HCT116 (cell line): ENCODE data around the gene STK11. TPM values are rescaled to one million over a fixed set of nuclear protein-coding genes. Genes with fewer than 3 reads are reported as not detected.
A peak's percentile ranks its signal among the peaks of the same experiment; 100 is the strongest.
"Not testable (repeated sequence)": the region's sequence is repeated elsewhere in the genome, so short reads cannot be mapped to it uniquely, and the experiment has no call there.

Source experiments
- ATAC-seq: fragments of 200-7000 bp; cut with Tn5 transposase; 2 replicates; pipeline ENCODE4 v1.9.1; 2020; ENCODE audit warnings: mild to moderate bottlenecking, moderate library complexity
- BruUV-seq: library from RNA; stranded (reverse); fragments of 400-500 nt; replicated peaks from 2 replicates; lab custom pipeline; 2021; lab: Mats Ljungman, UMichigan
- CTCF ChIA-PET: fragments of 300-600 bp; sonication (Branson Sonifier 250); formaldehyde crosslinking; loops from one replicate; lab custom pipeline; 2021; ENCODE audit warnings: antibody characterized with exemption; lab: Charles Lee
- POLR2A ChIA-PET: fragments of 300-600, 350-600 bp; sonication (Branson Sonifier 250); formaldehyde crosslinking; loops from one replicate; lab custom pipeline; 2021; ENCODE audit warnings: antibody characterized with exemption; lab: Charles Lee
- RAD21 ChIA-PET, 2 experiments: fragments of 300-600 bp; sonication (Branson Sonifier 250); formaldehyde crosslinking; loops; one replicate each; lab custom pipeline; 2023; ENCODE audit warnings: low total read pairs in 2 of 2; ENCODE audit not compliant: uncharacterized antibody in 2 of 2, unreplicated experiment in 2 of 2, low non-redundant PET in 1 of 2; lab: Charles Lee
- DNase-seq: peaks from one replicate; pipeline ENCODE4 v3.0.0-alpha.2; 2010; ENCODE audit warnings: low read depth, low spot score
- H2AFZ ChIP-seq: fragments of 200-600 bp; shearing (Covaris generic), sonication (generic); 2 replicates; pipeline ENCODE4 v1.6.1; 2017; ENCODE audit warnings: low read depth, mixed run types, mixed read lengths, antibody characterized with exemption, low read length; ENCODE audit not compliant: poor library complexity, severe bottlenecking
- H3K27ac ChIP-seq: 2 replicates; pipeline ENCODE4 v1.5.1; 2012; ENCODE audit warnings: low read depth, low read length
- H3K27me3 ChIP-seq: fragments of 200-600 bp; sonication (generic); 2 replicates; pipeline ENCODE4 v1.6.1; 2016; ENCODE audit warnings: mixed run types, low read length, mixed read lengths; ENCODE audit not compliant: insufficient read depth
- H3K36me3 ChIP-seq, 2 experiments: fragments of 200-500 bp in 1 of 2; fragments of 200-600 bp in 1 of 2; sonication (Bioruptor generic) in 1 of 2; sonication (generic) in 1 of 2; 2 replicates each; pipeline versions ENCODE4 v1.5.1 to v1.6.1; 2014 to 2016; ENCODE audit warnings: low read length in 2 of 2, inconsistent platforms in 1 of 2, mixed read lengths in 1 of 2, mixed run types in 1 of 2; ENCODE audit not compliant: insufficient read depth in 2 of 2, control insufficient read depth in 1 of 2
- H3K4me1 ChIP-seq, 2 experiments: fragments of 200-600 bp in 1 of 2; sonication (generic) in 1 of 2; 2 replicates each; pipeline versions ENCODE4 v1.5.1 to v1.6.1; 2012 to 2017; ENCODE audit warnings: low read length in 2 of 2, inconsistent platforms in 1 of 2, mild to moderate bottlenecking in 1 of 2, mixed read lengths in 1 of 2, mixed run types in 1 of 2, moderate library complexity in 1 of 2; ENCODE audit not compliant: insufficient read depth in 2 of 2, control insufficient read depth in 1 of 2
- H3K4me2 ChIP-seq: fragments of 200-600 bp; sonication (generic); 2 replicates; pipeline ENCODE4 v1.6.1; 2017; ENCODE audit warnings: mixed run types, low read length, mixed read lengths
- H3K4me3 ChIP-seq, 2 experiments: fragments of 200-600 bp in 1 of 2; sonication (generic) in 1 of 2; replicated peaks in 1 of 2; 2 replicates each; pipeline ENCODE4 v1.5.1; 2011 to 2016; ENCODE audit warnings: low read length in 2 of 2, control low read depth in 1 of 2, low read depth in 1 of 2, mild to moderate bottlenecking in 1 of 2, mixed read lengths in 1 of 2, mixed run types in 1 of 2
- H3K79me2 ChIP-seq: fragments of 200-600 bp; sonication (generic); 2 replicates; pipeline ENCODE4 v1.6.1; 2017; ENCODE audit warnings: mild to moderate bottlenecking, mixed run types, low read length, moderate library complexity, mixed read lengths; ENCODE audit not compliant: insufficient read depth
- H3K9ac ChIP-seq: fragments of 200-600 bp; sonication (generic); 2 replicates; pipeline ENCODE4 v1.6.1; 2016; ENCODE audit warnings: low read length, mixed read lengths
- H3K9me2 ChIP-seq: fragments of 200-600 bp; sonication (generic), shearing (Covaris generic); 2 replicates; pipeline ENCODE4 v1.6.1; 2017; ENCODE audit warnings: mixed run types, mild to moderate bottlenecking, moderate library complexity; ENCODE audit not compliant: insufficient read depth
- H3K9me3 ChIP-seq, 2 experiments: fragments of 200-500 bp in 1 of 2; fragments of 200-600 bp in 1 of 2; sonication (Bioruptor generic) in 1 of 2; sonication (generic) in 1 of 2; 2 replicates each; pipeline ENCODE4 v1.6.1; 2014 to 2017; ENCODE audit warnings: low read length in 2 of 2, mixed read lengths in 2 of 2, inconsistent platforms in 1 of 2, low read depth in 1 of 2, mild to moderate bottlenecking in 1 of 2, mixed run types in 1 of 2, moderate library complexity in 1 of 2; ENCODE audit not compliant: control insufficient read depth in 1 of 2, insufficient read depth in 1 of 2
- H4K20me1 ChIP-seq: fragments of 200-600 bp; sonication (generic), shearing (Covaris generic); 2 replicates; pipeline ENCODE4 v1.6.1; 2017; ENCODE audit warnings: mixed run types, mild to moderate bottlenecking, moderate library complexity; ENCODE audit not compliant: insufficient read depth
- EZH2phosphoT487 ChIP-seq: fragments of 200-600 bp; IDR thresholded peaks from 2 replicates; pipeline ENCODE4 v1.6.1; 2018; ENCODE audit warnings: antibody characterized with exemption, borderline replicate concordance
- POLR2A ChIP-seq: IDR thresholded peaks from 2 replicates; pipeline ENCODE4 v1.7.0; 2011; ENCODE audit warnings: borderline replicate concordance; ENCODE audit not compliant: insufficient read depth, insufficient read length; ENCODE audit errors: extremely low read depth
- SIN3A ChIP-seq: IDR thresholded peaks from 2 replicates; pipeline ENCODE4 v1.6.1; 2012; ENCODE audit warnings: low read depth
- SRF ChIP-seq: IDR thresholded peaks from 2 replicates; pipeline ENCODE4 v1.6.1; 2012; ENCODE audit warnings: low read depth
- TCF7L2 ChIP-seq: IDR thresholded peaks from 2 replicates; pipeline ENCODE4 v1.7.0; 2011; ENCODE audit warnings: borderline replicate concordance, inconsistent platforms; ENCODE audit not compliant: insufficient read depth, insufficient read length; ENCODE audit errors: extremely low read depth
- ZBTB33 ChIP-seq: IDR thresholded peaks from 2 replicates; pipeline ENCODE4 v1.6.1; 2011; ENCODE audit warnings: mild to moderate bottlenecking, low read length, moderate library complexity; ENCODE audit not compliant: insufficient replicate concordance; ENCODE audit errors: extremely low read depth
- intact Hi-C: fragments of 100-400 bp; cut with micrococcal nuclease; formaldehyde crosslinking; loops from 2 replicates; pipeline ENCODE4 v1.10.0; 2022
- total RNA-seq: library from RNA; stranded (reverse); gene quantifications from one replicate; pipeline ENCODE4 v1.2.1, GENCODE V29; 2021; ENCODE audit not compliant: unreplicated experiment
- TF ChIP-seq, protein P1 (sequence below): IDR thresholded peaks from 2 replicates; pipeline ENCODE4 v1.6.1; 2012; ENCODE audit warnings: low read depth
- TF ChIP-seq, protein P2 (sequence below): IDR thresholded peaks from 2 replicates; pipeline ENCODE4 v1.6.1; 2012

Gene STK11
- total RNA-seq, 1 experiment from 2014 or later = 86.9 TPM

GRCh38 chr19:1208830-1209229, 3.3 kb downstream of the STK11 start:
- H3K9me3 ChIP-seq = not testable (repeated sequence)

DNA sequence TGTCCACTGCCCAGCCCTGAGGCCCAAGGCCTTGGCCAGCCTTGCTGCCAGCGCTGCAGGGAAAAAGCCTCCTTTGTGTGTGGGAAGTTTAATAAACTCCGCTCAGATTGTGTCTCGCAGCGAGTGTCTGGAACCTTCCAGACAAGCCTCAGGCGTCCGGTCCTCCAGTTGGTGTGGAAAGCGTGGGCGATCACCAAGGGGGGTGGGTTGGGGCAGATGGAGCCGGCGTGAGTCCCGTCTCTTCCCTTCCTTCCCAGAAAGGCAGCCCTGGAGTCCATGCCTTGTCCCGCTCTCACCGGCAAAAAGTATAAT, 4.6 kb downstream of the STK11 start:
- peaks cover 28 to 64% of the 10 kb centered on the region in 2 experiments for H3K4me1 ChIP-seq
- DNase-seq (no peak), ATAC-seq (no peak)
- peaks cover 90% of the 10 kb centered on the region for H3K79me2 ChIP-seq
- no peaks in the 10 kb centered on the region for H3K27me3 ChIP-seq
- no peaks in the 10 kb centered on the region for H3K9me2 ChIP-seq
- POLR2A ChIA-PET = no interaction called here
- H3K9me3 ChIP-seq = no peaks in the 10 kb centered on the region
- H3K4me3 ChIP-seq = no peak overlapping the region
- TF ChIP-seq SRF = no peak
- no peak for TF ChIP-seq POLR2A
- no peak for TF ChIP-seq EZH2phosphoT487
- no peak for TF ChIP-seq TCF7L2
- TF ChIP-seq, protein P1, sequence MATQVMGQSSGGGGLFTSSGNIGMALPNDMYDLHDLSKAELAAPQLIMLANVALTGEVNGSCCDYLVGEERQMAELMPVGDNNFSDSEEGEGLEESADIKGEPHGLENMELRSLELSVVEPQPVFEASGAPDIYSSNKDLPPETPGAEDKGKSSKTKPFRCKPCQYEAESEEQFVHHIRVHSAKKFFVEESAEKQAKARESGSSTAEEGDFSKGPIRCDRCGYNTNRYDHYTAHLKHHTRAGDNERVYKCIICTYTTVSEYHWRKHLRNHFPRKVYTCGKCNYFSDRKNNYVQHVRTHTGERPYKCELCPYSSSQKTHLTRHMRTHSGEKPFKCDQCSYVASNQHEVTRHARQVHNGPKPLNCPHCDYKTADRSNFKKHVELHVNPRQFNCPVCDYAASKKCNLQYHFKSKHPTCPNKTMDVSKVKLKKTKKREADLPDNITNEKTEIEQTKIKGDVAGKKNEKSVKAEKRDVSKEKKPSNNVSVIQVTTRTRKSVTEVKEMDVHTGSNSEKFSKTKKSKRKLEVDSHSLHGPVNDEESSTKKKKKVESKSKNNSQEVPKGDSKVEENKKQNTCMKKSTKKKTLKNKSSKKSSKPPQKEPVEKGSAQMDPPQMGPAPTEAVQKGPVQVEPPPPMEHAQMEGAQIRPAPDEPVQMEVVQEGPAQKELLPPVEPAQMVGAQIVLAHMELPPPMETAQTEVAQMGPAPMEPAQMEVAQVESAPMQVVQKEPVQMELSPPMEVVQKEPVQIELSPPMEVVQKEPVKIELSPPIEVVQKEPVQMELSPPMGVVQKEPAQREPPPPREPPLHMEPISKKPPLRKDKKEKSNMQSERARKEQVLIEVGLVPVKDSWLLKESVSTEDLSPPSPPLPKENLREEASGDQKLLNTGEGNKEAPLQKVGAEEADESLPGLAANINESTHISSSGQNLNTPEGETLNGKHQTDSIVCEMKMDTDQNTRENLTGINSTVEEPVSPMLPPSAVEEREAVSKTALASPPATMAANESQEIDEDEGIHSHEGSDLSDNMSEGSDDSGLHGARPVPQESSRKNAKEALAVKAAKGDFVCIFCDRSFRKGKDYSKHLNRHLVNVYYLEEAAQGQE = no peak
- no peak for TF ChIP-seq ZBTB33
- no peak for TF ChIP-seq SIN3A
- TF ChIP-seq, protein P2, sequence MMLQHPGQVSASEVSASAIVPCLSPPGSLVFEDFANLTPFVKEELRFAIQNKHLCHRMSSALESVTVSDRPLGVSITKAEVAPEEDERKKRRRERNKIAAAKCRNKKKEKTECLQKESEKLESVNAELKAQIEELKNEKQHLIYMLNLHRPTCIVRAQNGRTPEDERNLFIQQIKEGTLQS = no peak
- H3K4me2 ChIP-seq = peak overlapping the region; percentile 13; the same call in 1 of the 2 replicates
- H4K20me1 ChIP-seq = no peaks in the 10 kb centered on the region
- RAD21 ChIA-PET = interaction anchor here in 1 of 2 experiments (0.6 kb wide), 1 partner anchor 416 kb away, joined by 3 read pairs; no protein-coding TSS in a partner anchor
- 0 out of 2 replicates have a peak overlapping the region, but pooled peaks have one; percentile 11 for H3K9ac ChIP-seq
- peak overlapping the region; percentile 46 for H3K27ac ChIP-seq
- no peak overlapping the region for H2AFZ ChIP-seq
- intact Hi-C loops = no loop called here
- BruUV-seq = no TSS peak
- H3K36me3 ChIP-seq = peaks cover 2 to 32% of the 10 kb centered on the region in 2 experiments; a peak in 3 of 4 replicates
- CTCF ChIA-PET = no interaction called here

More at GRCh38 chr19:1208830-1209229, 3.3 kb downstream of the STK11 start:
- Histone ChIP-seq H3K36me3 (peaks cover 2 to 32% of the 10 kb centered on the region in 2 experiments; a peak in 3 of 4 replicates), H3K4me1 (peaks cover 30 to 54% of the 10 kb centered on the region in 2 experiments), H3K4me2 (peak overlapping the region; percentile 43; the same call in 1 of the 2 replicates), H3K27ac (peak overlapping the region; percentile 45; the same call in 1 of the 2 replicates), H3K9ac (0 out of 2 replicates have a peak overlapping the region, but pooled peaks have one; percentile 27), H3K79me2 (peaks cover 76% of the 10 kb centered on the region)
- ATAC-seq, POLR2A ChIA-PET, H3K4me3 ChIP-seq, DNase-seq, H2AFZ ChIP-seq, H3K9me2 ChIP-seq, intact Hi-C loops, BruUV-seq, CTCF ChIA-PET, H4K20me1 ChIP-seq, H3K27me3 ChIP-seq: not testable (repeated sequence)
- RAD21 ChIA-PET = interaction anchor here in 1 of 2 experiments (0.7 kb wide), 1 partner anchor 8 kb away, joined by 3 read pairs; no protein-coding TSS in a partner anchor
